Caco-2 (cell line): Measurements from ENCODE around the gene SLC12A8. TPM values are rescaled to one million over a fixed set of nuclear protein-coding genes. Genes with fewer than 3 reads are reported as not detected.

Experiments used
- BruUV-seq: library from RNA; stranded (reverse); fragments of 400-500 nt; replicated peaks from 2 replicates; lab custom pipeline; 2021; lab: Mats Ljungman, UMichigan
- CTCF ChIA-PET: fragments of 300-600 bp; sonication (Branson Sonifier 250); formaldehyde crosslinking; loops from one replicate; lab custom pipeline; 2022; ENCODE audit warnings: antibody characterized with exemption; lab: Charles Lee
- POLR2A ChIA-PET: fragments of 300-600 bp; sonication (Branson Sonifier 250); formaldehyde crosslinking; loops from one replicate; lab custom pipeline; 2022; ENCODE audit warnings: antibody characterized with exemption; lab: Charles Lee
- DNase-seq, 2 experiments: peaks; one replicate each; pipeline versions ENCODE4 v3.0.0 to v3.0.0-alpha.2; 2020 to 2022
- H3K27me3 ChIP-seq: replicated peaks from 2 replicates; pipeline ENCODE4 v1.6.0; 2011; ENCODE audit warnings: low read length; ENCODE audit not compliant: control insufficient read depth, insufficient read depth
- H3K36me3 ChIP-seq: 2 replicates; pipeline ENCODE4 v1.5.1; 2011; ENCODE audit warnings: low read length; ENCODE audit not compliant: control insufficient read depth, insufficient read depth
- H3K4me1 ChIP-seq: fragments of 250-450 bp; sonication (Bioruptor Pico); 2 replicates; pipeline ENCODE4 v1.5.1; 2020; ENCODE audit warnings: mild to moderate bottlenecking
- H3K4me3 ChIP-seq: 2 replicates; pipeline ENCODE4 v1.5.1; 2011; ENCODE audit warnings: low read depth, mild to moderate bottlenecking, control low read depth, low read length
- H3K9me3 ChIP-seq: fragments of 250-450 bp; sonication (Bioruptor Pico); 2 replicates; pipeline ENCODE4 v1.5.1; 2020; ENCODE audit warnings: mild to moderate bottlenecking, moderate library complexity
- H3K27ac Mint-ChIP-seq: one replicate; pipeline ENCODE4 v1.8.0; 2022; ENCODE audit warnings: mixed read lengths; ENCODE audit not compliant: unreplicated experiment
- H3K27me3 Mint-ChIP-seq: one replicate; pipeline ENCODE4 v1.8.0; 2022; ENCODE audit warnings: mixed read lengths; ENCODE audit not compliant: insufficient read depth, unreplicated experiment
- H3K36me3 Mint-ChIP-seq: one replicate; pipeline ENCODE4 v1.8.0; 2022; ENCODE audit warnings: mild to moderate bottlenecking, mixed read lengths; ENCODE audit not compliant: insufficient read depth, unreplicated experiment
- H3K4me1 Mint-ChIP-seq: one replicate; pipeline ENCODE4 v1.8.0; 2022; ENCODE audit warnings: low read depth, mixed read lengths; ENCODE audit not compliant: unreplicated experiment
- H3K4me3 Mint-ChIP-seq: one replicate; pipeline ENCODE4 v1.8.0; 2022; ENCODE audit warnings: mild to moderate bottlenecking, moderate library complexity, mixed read lengths; ENCODE audit not compliant: unreplicated experiment
- H3K9me3 Mint-ChIP-seq: one replicate; pipeline ENCODE4 v1.8.0; 2022; ENCODE audit warnings: mixed read lengths; ENCODE audit not compliant: unreplicated experiment
- CTCF ChIP-seq, 2 experiments: fragments of 200-600 bp in 1 of 2; IDR thresholded peaks; 1 replicate in 1 of 2; 2 replicates in 1 of 2; pipeline versions ENCODE4 v1.5.1 to v1.8.0; 2011 to 2022; ENCODE audit warnings: antibody characterized with exemption in 1 of 2, control low read depth in 1 of 2, inconsistent platforms in 1 of 2, low read depth in 1 of 2, low read length in 1 of 2, mild to moderate bottlenecking in 1 of 2, moderate library complexity in 1 of 2; ENCODE audit not compliant: insufficient read depth in 1 of 2, severe bottlenecking in 1 of 2, unreplicated experiment in 1 of 2
- intact Hi-C: fragments of 100-400 bp; cut with micrococcal nuclease; formaldehyde crosslinking; loops from one replicate; pipeline ENCODE4 v1.10.0; 2022; ENCODE audit not compliant: unreplicated experiment
- total RNA-seq: library from RNA; stranded (reverse); gene quantifications from 2 replicates; pipeline ENCODE4 v1.2.3, GENCODE V29; 2022

The SLC12A8 gene
- total RNA-seq, 1 experiment from 2014 or later, result 23.3 TPM

DNA sequence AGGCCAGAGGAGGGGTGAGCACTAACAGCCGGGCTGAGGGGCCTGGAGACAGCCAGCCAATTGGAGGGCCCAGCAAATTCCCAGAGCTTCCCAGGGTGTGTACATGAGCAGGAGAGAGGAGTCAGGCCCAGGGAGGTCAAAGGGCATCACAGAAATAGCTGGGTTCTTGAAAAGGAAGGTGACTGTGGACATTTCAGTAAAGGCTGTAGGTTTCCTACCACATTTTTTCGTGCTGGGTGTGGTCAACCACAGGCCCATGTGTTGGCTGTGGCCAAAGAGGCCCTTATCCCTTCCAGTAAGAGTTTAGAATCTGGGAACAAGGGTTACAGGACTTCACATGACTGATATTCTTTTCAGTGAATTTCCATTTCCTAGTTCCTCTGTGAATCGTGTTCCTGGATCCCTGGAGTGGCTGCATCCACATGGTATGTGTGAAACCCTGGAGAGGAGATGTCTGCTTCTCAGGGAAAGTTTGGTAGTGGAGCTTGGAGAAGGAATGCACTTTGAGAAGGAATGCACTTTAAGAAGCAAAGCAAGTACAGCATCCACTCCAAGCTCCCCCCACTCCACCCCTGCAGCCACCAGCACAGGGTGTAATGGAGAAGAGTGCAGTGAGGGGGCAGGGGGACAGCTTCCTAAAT is 83.6 kb downstream of the SLC12A8 start:
- Mint-ChIP-seq H3K4me1 (peaks cover 14% of the 10 kb centered on the region), H3K27me3 (no peaks in the 10 kb centered on the region), H3K4me3 (peak overlapping the region; percentile 47), H3K27ac (peak overlapping the region; percentile 60), H3K36me3 (peaks cover 23% of the 10 kb centered on the region), H3K9me3 (no peaks in the 10 kb centered on the region)
- POLR2A ChIA-PET, result no interaction called here
- Histone ChIP-seq H3K9me3 (no peaks in the 10 kb centered on the region), H3K4me3 (no peak overlapping the region), H3K4me1 (peaks cover 18% of the 10 kb centered on the region), H3K27me3 (no peaks in the 10 kb centered on the region), H3K36me3 (no peaks in the 10 kb centered on the region)
- DNase-seq, result peak; percentile 41 to 78
- BruUV-seq, result no TSS peak
- intact Hi-C loops, result loop anchor here (5.0 kb wide), 1 partner anchor 67 kb away; no protein-coding TSS in a partner anchor
- CTCF ChIA-PET, result interaction anchor here (0.6 to 1.5 kb wide), 2 partner anchors 21 to 1854 kb away, joined by 3 to 7 read pairs; partner anchors contain the start of gene PLXNA1
- no peak for TF ChIP-seq CTCF (IDR thresholded peaks at IDR 0.05; ENCODE audit: insufficient read depth in 1 of 2, low read depth in 1 of 2, low read length in 1 of 2, severe bottlenecking in 1 of 2, unreplicated experiment in 1 of 2)

DNA sequence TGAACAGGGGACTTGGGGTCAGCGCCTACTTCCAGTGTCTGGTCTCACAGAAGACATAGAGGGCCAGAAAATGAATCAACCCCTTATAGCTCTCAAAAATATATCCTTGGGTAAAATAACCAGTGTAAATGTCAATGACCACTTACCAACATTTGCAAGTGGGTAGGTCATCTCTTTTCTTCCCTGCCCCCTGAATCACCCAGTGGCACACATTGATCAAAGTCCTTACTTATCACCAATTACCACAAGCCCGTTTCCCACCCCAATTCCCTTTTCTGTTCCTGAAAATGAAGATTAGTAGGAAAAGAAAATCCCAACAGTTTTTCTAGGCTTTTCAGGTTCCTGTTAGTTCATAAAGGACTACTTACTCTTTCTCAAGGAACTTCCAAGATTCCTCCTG is 86.2 kb downstream of the SLC12A8 start:
- intact Hi-C loops, result loop anchor here (5.0 kb wide), 1 partner anchor 64 kb away; no protein-coding TSS in a partner anchor
- Histone ChIP-seq H3K27me3 (no peaks in the 10 kb centered on the region), H3K4me1 (peaks cover 18% of the 10 kb centered on the region), H3K9me3 (no peaks in the 10 kb centered on the region), H3K36me3 (no peaks in the 10 kb centered on the region), H3K4me3 (no peak overlapping the region)
- POLR2A ChIA-PET, result no interaction called here
- Mint-ChIP-seq H3K36me3 (peaks cover 21% of the 10 kb centered on the region), H3K4me3 (no peak overlapping the region), H3K27me3 (no peaks in the 10 kb centered on the region), H3K4me1 (peaks cover 14% of the 10 kb centered on the region), H3K27ac (no peak overlapping the region), H3K9me3 (no peaks in the 10 kb centered on the region)
- DNase-seq, result no peak
- TF ChIP-seq CTCF (IDR thresholded peaks at IDR 0.05; ENCODE audit: insufficient read depth in 1 of 2, low read depth in 1 of 2, low read length in 1 of 2, severe bottlenecking in 1 of 2, unreplicated experiment in 1 of 2), result no peak
- no TSS peak for BruUV-seq
- CTCF ChIA-PET, result no interaction called here

- H3K9me3 ChIP-seq, result no peaks in the 10 kb centered on the region
- H3K36me3 ChIP-seq, result no peaks in the 10 kb centered on the region
- H3K27me3 Mint-ChIP-seq, result no peaks in the 10 kb centered on the region
- no peak for DNase-seq
- intact Hi-C loops, result loop anchor here (5.0 kb wide), 1 partner anchor 64 kb away; no protein-coding TSS in a partner anchor
- CTCF ChIA-PET, result no interaction called here
- POLR2A ChIA-PET, result no interaction called here
- H3K4me1 ChIP-seq, result peaks cover 18% of the 10 kb centered on the region
- peaks cover 21% of the 10 kb centered on the region for H3K36me3 Mint-ChIP-seq
- no peak overlapping the region for H3K4me3 Mint-ChIP-seq
- no peaks in the 10 kb centered on the region for H3K27me3 ChIP-seq
- no peak overlapping the region for H3K4me3 ChIP-seq
- no peaks in the 10 kb centered on the region for H3K9me3 Mint-ChIP-seq
- no peak overlapping the region for H3K27ac Mint-ChIP-seq
- BruUV-seq, result no TSS peak
- peaks cover 14% of the 10 kb centered on the region for H3K4me1 Mint-ChIP-seq
- no peak for TF ChIP-seq CTCF (IDR thresholded peaks at IDR 0.05; ENCODE audit: insufficient read depth in 1 of 2, low read depth in 1 of 2, low read length in 1 of 2, severe bottlenecking in 1 of 2, unreplicated experiment in 1 of 2)
These were observed 86.7 kb downstream of the SLC12A8 start for GRCh38 chr3:125125821-125126245.
